ACC112 (cell line): ENCODE results near the gene PTPRG.
A peak's percentile ranks its signal among the peaks of the same experiment; 100 is the strongest.

ENCODE experiments used
- H2AFZ ChIP-seq: fragments of 200-600 bp; sonication (generic); one replicate; pipeline ENCODE4 v1.6.0; 2017; ENCODE audit warnings: antibody characterized with exemption, low read length; ENCODE audit not compliant: unreplicated experiment
- H3K27ac ChIP-seq: fragments of 200-600 bp; sonication (generic); 2 replicates; pipeline ENCODE4 v1.5.1; 2014; ENCODE audit warnings: low read depth, mild to moderate bottlenecking, antibody characterized with exemption, low read length, moderate library complexity
- H3K27me3 ChIP-seq: fragments of 200-600 bp; sonication (generic); 2 replicates; pipeline ENCODE4 v1.6.1; 2014; ENCODE audit warnings: mild to moderate bottlenecking, antibody characterized with exemption, low read length, moderate library complexity, mixed read lengths; ENCODE audit not compliant: insufficient read depth
- H3K36me3 ChIP-seq: fragments of 200-600 bp; sonication (generic); 2 replicates; pipeline ENCODE4 v1.6.1; 2016; ENCODE audit warnings: mild to moderate bottlenecking, antibody characterized with exemption, low read length, moderate library complexity, mixed read lengths; ENCODE audit not compliant: insufficient read depth
- H3K4me1 ChIP-seq: fragments of 200-600 bp; sonication (generic); one replicate; pipeline ENCODE4 v1.6.1; 2016; ENCODE audit warnings: low read length, mixed read lengths; ENCODE audit not compliant: insufficient read depth, unreplicated experiment, control insufficient read depth
- H3K4me3 ChIP-seq: fragments of 200-600 bp; sonication (generic); 2 replicates; pipeline ENCODE4 v1.5.1; 2014; ENCODE audit warnings: mild to moderate bottlenecking, low read depth, low read length
- H3K79me2 ChIP-seq: fragments of 200-600 bp; sonication (generic); one replicate; pipeline ENCODE4 v1.6.0; 2016; ENCODE audit warnings: low read length; ENCODE audit not compliant: control insufficient read depth, unreplicated experiment, insufficient read depth

Gene PTPRG

GRCh38 chr3:62134061-62134496, 572.7 kb downstream of the PTPRG start:
- Histone ChIP-seq H2AFZ (no peak overlapping the region), H3K27me3 (no peaks in the 10 kb centered on the region), H3K79me2 (no peaks in the 10 kb centered on the region), H3K4me3 (no peak overlapping the region), H3K36me3 (no peaks in the 10 kb centered on the region), H3K27ac (no peak overlapping the region), H3K4me1 (peaks cover 9% of the 10 kb centered on the region)

- no peak overlapping the region for H3K27ac ChIP-seq
Measured at GRCh38 chr3:62135741-62136140, 574.4 kb downstream of the PTPRG start.

GRCh38 chr3:62139957-62140356, 578.6 kb downstream of the PTPRG start:
- Histone ChIP-seq H3K79me2 (no peaks in the 10 kb centered on the region), H3K27me3 (no peaks in the 10 kb centered on the region), H2AFZ (no peak overlapping the region), H3K4me3 (no peak overlapping the region), H3K36me3 (no peaks in the 10 kb centered on the region), H3K27ac (no peak overlapping the region), H3K4me1 (no peaks in the 10 kb centered on the region)

More at GRCh38 chr3:62135741-62136140, 574.4 kb downstream of the PTPRG start:
- Histone ChIP-seq H3K4me3 (no peak overlapping the region), H3K36me3 (no peaks in the 10 kb centered on the region), H3K79me2 (no peaks in the 10 kb centered on the region), H3K27me3 (no peaks in the 10 kb centered on the region), H3K4me1 (peaks cover 9% of the 10 kb centered on the region), H2AFZ (no peak overlapping the region)

GRCh38 chr3:62142331-62143085, 581.1 kb downstream of the PTPRG start:
- Histone ChIP-seq H2AFZ (no peak overlapping the region), H3K36me3 (no peaks in the 10 kb centered on the region), H3K4me1 (no peaks in the 10 kb centered on the region), H3K79me2 (no peaks in the 10 kb centered on the region), H3K27me3 (no peaks in the 10 kb centered on the region), H3K4me3 (no peak overlapping the region), H3K27ac (no peak overlapping the region)

GRCh38 chr3:62143843-62144450, 582.6 kb downstream of the PTPRG start:
- Histone ChIP-seq H3K36me3 (no peaks in the 10 kb centered on the region), H3K27ac (no peak overlapping the region), H3K4me3 (no peak overlapping the region), H3K79me2 (no peaks in the 10 kb centered on the region), H3K27me3 (no peaks in the 10 kb centered on the region), H2AFZ (no peak overlapping the region), H3K4me1 (no peaks in the 10 kb centered on the region)

GRCh38 chr3:62144482-62144881, 583.1 kb downstream of the PTPRG start:
- Histone ChIP-seq H2AFZ (no peak overlapping the region), H3K4me1 (peaks cover 2% of the 10 kb centered on the region), H3K27ac (no peak overlapping the region), H3K36me3 (no peaks in the 10 kb centered on the region), H3K79me2 (no peaks in the 10 kb centered on the region), H3K27me3 (no peaks in the 10 kb centered on the region), H3K4me3 (no peak overlapping the region)

- no peak overlapping the region for H3K27ac ChIP-seq
Measured at GRCh38 chr3:62145086-62145757, 583.9 kb downstream of the PTPRG start.

GRCh38 chr3:62149539-62149938, 588.2 kb downstream of the PTPRG start:
- Histone ChIP-seq H3K36me3 (no peaks in the 10 kb centered on the region), H3K27ac (peak overlapping the region; percentile 38), H3K4me1 (peaks cover 6% of the 10 kb centered on the region), H2AFZ (no peak overlapping the region), H3K27me3 (no peaks in the 10 kb centered on the region), H3K79me2 (no peaks in the 10 kb centered on the region), H3K4me3 (no peak overlapping the region)

More at GRCh38 chr3:62145086-62145757, 583.9 kb downstream of the PTPRG start:
- no peak overlapping the region for H3K4me3 ChIP-seq
- H2AFZ ChIP-seq: no peak overlapping the region
- H3K36me3 ChIP-seq: no peaks in the 10 kb centered on the region
- H3K27me3 ChIP-seq: no peaks in the 10 kb centered on the region
- peaks cover 6% of the 10 kb centered on the region for H3K4me1 ChIP-seq
- H3K79me2 ChIP-seq: no peaks in the 10 kb centered on the region

GRCh38 chr3:62149962-62150361, 588.6 kb downstream of the PTPRG start:
- H3K79me2 ChIP-seq: no peaks in the 10 kb centered on the region
- H3K27ac ChIP-seq: peak overlapping the region; percentile 38
- no peaks in the 10 kb centered on the region for H3K27me3 ChIP-seq
- no peaks in the 10 kb centered on the region for H3K36me3 ChIP-seq
- H3K4me1 ChIP-seq: peaks cover 6% of the 10 kb centered on the region
- no peak overlapping the region for H3K4me3 ChIP-seq
- no peak overlapping the region for H2AFZ ChIP-seq

GRCh38 chr3:62151591-62151990, 590.2 kb downstream of the PTPRG start:
- Histone ChIP-seq H3K79me2 (no peaks in the 10 kb centered on the region), H3K4me3 (no peak overlapping the region), H3K4me1 (peaks cover 6% of the 10 kb centered on the region), H3K27ac (no peak overlapping the region), H3K27me3 (no peaks in the 10 kb centered on the region), H2AFZ (no peak overlapping the region), H3K36me3 (no peaks in the 10 kb centered on the region)
